NCI-H2196 treated with DMSO at 0.1 percent for 48 hours (cell line): ENCODE data around the gene RBMS1.
"Not testable (repeated sequence)": the region's sequence is repeated elsewhere in the genome, so short reads cannot be mapped to it uniquely, and the experiment has no call there.

Experiments used
- DNase-seq: peaks from one replicate; lab custom pipeline; 2025; ENCODE audit not compliant: unreplicated experiment; lab: John Stamatoyannopoulos, UW

RBMS1 gene

DNA sequence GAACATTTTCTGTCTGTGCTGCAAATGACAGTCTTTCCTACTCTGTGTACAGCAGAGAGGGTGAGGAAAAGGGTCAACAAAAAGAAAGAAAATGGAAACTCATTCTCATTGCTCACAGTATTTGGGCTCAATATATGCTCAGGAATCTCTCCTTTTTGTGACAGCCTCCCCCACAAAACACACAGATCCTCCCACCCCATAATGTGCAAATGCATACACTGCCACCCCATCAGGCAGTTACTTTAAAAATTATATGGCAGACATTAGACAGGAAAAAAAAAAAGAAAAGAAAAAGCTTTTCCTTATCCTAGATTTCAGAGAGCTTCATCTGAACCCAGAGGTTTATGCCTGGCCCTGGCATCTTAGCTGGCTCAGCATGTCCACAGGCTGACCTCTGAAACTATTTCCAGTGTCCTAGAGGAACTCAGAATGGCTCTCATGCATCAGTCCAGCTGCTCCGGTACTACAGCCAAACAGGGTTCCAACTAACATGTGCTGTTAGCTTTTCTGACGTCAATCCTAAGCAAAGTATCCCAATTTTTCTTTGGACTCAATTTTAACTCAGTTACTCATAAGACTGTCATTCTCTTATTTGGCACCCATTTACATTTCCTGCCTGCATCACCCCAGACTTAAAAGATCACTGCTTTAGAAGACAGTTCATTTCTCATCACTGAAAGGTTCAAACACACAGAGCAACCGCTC, 105.9 kb downstream of the RBMS1 start:
- DNase-seq = no peak

DNA sequence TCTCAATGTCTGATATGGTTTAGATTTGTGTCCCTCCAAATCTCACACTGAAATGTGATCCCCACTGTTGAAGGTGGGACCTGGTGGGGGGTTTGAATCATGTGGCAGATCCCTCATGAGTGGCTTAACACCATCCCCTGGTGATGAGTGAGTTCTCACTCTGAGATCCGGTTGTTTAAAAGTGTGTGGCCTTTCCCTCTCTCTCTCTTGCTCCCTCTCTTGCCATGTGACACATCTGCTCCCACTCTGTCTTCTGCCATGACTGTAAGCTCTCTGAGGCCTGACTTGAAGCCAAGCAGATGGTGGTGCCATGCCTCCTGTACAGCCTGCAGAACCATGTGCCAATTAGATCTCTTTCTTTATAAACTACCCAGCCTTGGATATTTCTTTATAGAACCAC, 108.8 kb downstream of the RBMS1 start:
- no peak for DNase-seq

- no peak for DNase-seq
Observed at GRCh38 chr2:160381425-160381951, 112.1 kb downstream of the RBMS1 start.

- no peak for DNase-seq
Observed at GRCh38 chr2:160380611-160381010, 113.0 kb downstream of the RBMS1 start.

DNA sequence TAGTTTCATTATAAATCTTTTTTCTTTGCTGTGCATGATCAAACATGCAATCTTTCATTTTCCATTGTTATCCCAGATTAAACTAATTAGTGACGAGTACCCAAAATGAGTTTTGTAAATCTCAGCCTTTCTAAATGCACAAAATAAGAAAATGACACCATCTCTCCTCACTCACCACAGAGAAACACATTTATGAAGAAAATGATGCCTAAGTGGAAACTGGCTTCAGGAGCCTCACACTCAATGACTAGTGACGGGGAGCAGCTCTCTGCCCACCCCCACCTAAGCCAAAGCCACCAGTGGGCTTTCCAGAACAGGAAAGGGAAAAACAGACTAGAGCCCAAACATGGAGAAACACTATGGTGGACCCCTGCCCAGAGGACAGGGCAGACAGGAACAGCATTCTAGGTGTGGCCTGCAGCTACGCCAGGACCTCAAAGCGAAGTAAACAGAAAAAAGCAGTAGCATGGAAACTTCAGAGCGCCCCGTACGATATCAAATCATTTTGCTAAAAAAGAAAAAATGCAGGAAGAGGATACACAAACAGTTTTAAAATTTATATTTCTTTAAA, 113.5 kb downstream of the RBMS1 start:
- no peak for DNase-seq

DNA sequence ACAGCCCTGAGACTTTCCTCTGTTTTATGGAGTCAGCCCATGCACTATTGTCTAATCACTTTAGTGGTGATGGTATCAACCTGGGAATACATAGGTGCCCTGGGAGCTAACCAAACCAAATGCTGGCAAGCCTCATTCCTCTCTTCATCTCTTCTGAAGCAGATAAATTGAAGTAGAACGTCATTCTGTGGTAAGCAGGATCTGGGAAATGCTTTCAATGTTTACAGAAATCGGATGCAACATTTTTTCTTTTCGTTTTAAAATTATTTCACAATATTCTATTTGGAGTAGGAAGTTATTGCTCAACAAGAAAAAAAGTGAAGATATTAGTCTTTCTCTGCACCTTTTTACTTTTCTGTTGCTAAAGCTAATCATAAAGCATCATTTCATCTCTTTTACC, 114.2 kb downstream of the RBMS1 start:
- no peak for DNase-seq

GRCh38 chr2:160377204-160377995, 116.2 kb downstream of the RBMS1 start:
- DNase-seq = no peak

GRCh38 chr2:160376576-160376975, 117.0 kb downstream of the RBMS1 start:
- no peak for DNase-seq

GRCh38 chr2:160375802-160376469, 117.7 kb downstream of the RBMS1 start:
- no peak for DNase-seq

DNA sequence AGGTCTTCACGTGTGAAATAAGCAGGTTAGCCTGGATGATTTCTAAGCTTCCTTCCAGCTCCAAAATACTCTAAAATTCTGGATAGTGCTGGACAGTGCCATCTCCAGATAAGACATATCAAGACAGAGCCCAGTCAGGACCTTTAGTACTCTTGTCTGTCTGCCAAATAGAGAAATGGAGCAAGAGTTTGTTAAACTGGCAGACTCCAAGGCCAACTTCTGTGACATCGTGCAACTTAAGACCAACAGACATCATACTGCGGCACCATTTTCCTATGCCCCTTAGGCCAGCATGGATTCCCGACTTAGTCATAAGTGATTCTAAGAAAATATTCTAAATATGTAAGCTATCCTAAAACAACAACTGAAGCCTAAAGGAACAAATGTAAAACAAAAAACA, 118.6 kb downstream of the RBMS1 start:
- DNase-seq = no peak

- no peak for DNase-seq
Observed at GRCh38 chr2:160373666-160374065, 119.9 kb downstream of the RBMS1 start.

GRCh38 chr2:160373263-160373662, 120.3 kb downstream of the RBMS1 start:
- no peak for DNase-seq

GRCh38 chr2:160372585-160372984, 121.0 kb downstream of the RBMS1 start:
- DNase-seq = no peak

DNA sequence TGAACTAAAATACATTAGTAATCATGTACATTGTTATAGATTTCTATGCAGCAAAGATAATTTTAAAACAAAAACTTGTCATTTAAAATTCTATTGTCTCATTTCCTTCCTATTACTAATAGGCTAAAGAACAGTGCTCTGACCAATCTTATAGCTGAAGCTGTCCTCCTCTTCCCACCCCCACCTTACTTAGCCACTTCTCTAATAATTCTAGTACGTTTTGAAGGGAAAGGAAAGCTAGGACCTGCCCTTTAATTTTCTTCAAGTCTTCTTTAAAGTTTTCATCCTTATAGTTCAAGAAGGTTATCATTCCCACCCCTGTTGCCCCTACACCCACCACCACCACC, 121.6 kb downstream of the RBMS1 start:
- DNase-seq = no peak

DNA sequence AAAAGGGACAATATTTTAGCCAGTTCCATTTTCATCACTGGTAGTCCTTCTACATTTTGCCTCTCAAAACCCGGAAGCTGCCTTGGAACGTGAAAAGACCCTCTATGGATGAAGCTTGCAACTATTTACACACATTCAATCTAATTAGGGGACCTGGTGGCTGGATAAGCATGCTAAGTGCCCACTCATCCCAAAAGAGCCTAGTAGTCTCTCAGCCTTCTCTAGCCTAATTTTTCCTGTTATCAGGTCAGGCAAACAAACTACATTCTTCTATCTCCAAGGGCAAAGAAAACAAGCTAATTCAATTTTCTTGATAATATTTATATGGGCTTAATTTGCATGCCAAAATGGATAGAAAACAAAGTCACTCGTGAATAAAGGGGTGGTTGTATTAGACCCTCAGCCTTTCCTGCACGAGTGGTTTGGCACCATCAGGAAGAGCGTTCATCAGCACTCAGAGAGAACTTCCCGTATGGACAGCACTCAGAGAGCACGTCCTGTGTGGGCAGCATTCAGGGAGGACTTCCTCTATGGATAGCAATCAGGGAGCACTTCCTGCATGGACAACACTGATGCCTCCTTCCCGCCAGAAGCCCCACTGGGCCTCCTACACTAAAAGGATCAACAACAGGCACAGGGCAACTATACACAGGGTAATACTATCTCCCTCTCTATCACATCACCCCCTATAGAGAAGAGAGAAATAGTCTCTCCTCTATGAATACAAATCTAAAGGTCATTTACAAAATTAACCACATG, 122.2 kb downstream of the RBMS1 start:
- no peak for DNase-seq

DNA sequence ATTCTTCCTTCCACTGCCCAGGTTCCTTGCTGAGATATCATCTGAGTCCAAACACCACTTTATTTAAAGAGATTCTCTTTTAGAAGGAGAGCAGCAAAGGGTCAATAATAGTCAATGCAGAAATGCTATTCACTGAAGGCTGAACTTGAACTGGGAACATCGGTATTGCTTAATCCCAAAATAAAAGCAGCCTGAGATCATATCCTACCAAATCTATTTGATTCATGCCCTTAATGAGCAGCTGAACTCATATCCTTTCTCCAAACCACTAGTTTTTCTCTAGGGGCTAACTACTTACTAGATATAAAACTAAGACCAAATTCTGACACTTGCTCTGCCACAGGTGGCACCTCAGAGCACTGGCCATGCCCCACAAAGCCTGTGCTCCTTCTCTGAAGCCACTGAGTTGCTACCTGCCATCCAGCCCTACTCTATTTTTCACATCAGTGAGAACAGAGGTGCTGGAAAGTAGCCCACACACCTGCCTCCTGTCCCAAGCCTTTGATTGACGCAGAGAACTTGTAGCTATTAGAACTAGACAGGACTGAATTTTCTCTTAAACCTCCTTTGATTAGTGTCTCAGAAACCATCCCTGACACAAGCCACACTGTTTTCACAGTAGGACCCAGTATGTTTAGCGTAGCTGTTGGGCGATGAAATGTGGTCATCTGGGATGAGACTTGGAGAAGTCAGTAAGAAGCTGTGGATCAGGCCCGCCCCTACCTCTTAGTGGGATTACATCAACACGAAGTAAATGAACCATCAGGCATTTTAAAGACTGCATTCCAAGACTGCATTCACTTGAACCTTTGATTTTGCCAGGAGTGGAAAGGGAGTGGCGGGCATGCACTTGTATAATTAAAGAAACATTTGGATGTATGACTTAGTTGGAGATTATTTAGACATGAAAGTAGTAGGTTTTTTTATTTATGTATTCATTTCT, 124.3 kb downstream of the RBMS1 start:
- no peak for DNase-seq

DNA sequence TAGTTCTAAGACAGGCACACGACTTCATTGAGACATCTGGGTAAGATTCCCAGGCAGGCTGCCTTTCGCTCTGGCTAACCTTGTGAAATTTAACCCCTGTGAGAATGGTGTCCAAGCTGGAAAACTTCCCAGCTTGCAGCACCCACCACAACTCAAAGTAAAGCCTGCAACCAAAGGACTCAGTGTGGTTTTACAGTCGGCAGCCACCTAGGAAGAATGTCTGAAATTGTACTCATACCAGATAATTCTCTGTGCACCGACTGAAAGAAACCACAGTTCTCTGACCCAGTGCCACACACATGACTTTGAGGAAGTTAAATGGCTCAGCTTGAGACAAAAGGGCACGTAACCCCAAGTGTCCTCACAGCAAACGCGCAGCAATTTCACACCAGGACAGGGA, 125.7 kb downstream of the RBMS1 start:
- DNase-seq = no peak

- DNase-seq = not testable (repeated sequence)
Observed at GRCh38 chr2:160367139-160367538, 126.5 kb downstream of the RBMS1 start.

GRCh38 chr2:160366474-160366873, 127.1 kb downstream of the RBMS1 start:
- DNase-seq = no peak
